Keratinocyte (primary cell): Measurements from ENCODE around the gene CTNNA3. TPM values are rescaled to one million over a fixed set of nuclear protein-coding genes. Genes with fewer than 3 reads are reported as not detected.

ENCODE experiments used
- DNase-seq: peaks from one replicate; pipeline ENCODE4 v3.0.0-alpha.2; 2011; ENCODE audit warnings: low read depth, missing footprints, low spot score
- FAIRE-seq: peaks from 2 replicates; lab custom pipeline; 2011; peaks lifted over from hg19 to GRCh38; lab: Jason Lieb, UNC
- H2AFZ ChIP-seq: 2 replicates; pipeline ENCODE4 v1.6.0; 2012; ENCODE audit warnings: low read length, control low read depth, inconsistent platforms; ENCODE audit not compliant: control insufficient read depth
- H3K27ac ChIP-seq: 2 replicates; pipeline ENCODE4 v1.5.1; 2011; ENCODE audit warnings: low read length; ENCODE audit not compliant: control insufficient read depth, insufficient read depth
- H3K27me3 ChIP-seq: 3 replicates; pipeline ENCODE4 v1.6.0; 2011; ENCODE audit warnings: low read length; ENCODE audit not compliant: control insufficient read depth, insufficient read depth; ENCODE audit errors: extremely low read depth
- H3K36me3 ChIP-seq, 2 experiments: 2 replicates in 1 of 2; 3 replicates in 1 of 2; pipeline ENCODE4 v1.5.1; 2011; ENCODE audit warnings: low read length in 2 of 2, mild to moderate bottlenecking in 1 of 2; ENCODE audit not compliant: control insufficient read depth in 2 of 2, insufficient read depth in 2 of 2; ENCODE audit errors: extremely low read depth in 1 of 2
- H3K4me1 ChIP-seq: 3 replicates; pipeline ENCODE4 v1.5.1; 2011; ENCODE audit warnings: low read length; ENCODE audit not compliant: control insufficient read depth, insufficient read depth; ENCODE audit errors: extremely low read depth
- H3K4me2 ChIP-seq: 3 replicates; pipeline ENCODE4 v1.6.0; 2011; ENCODE audit warnings: low read depth, low read length; ENCODE audit not compliant: control insufficient read depth, insufficient read depth; ENCODE audit errors: extremely low read depth
- H3K4me3 ChIP-seq, 3 experiments: fragments of 200-600 bp in 1 of 3; sonication (generic) in 1 of 3; 2 replicates in 2 of 3; 3 replicates in 1 of 3; pipeline ENCODE4 v1.5.1; 2011 to 2016; ENCODE audit warnings: low read length in 3 of 3, mild to moderate bottlenecking in 3 of 3, control low read depth in 2 of 3, inconsistent platforms in 1 of 3, low read depth in 1 of 3, mixed read lengths in 1 of 3, mixed run types in 1 of 3, moderate library complexity in 1 of 3; ENCODE audit not compliant: control insufficient read depth in 2 of 3, insufficient read depth in 2 of 3; ENCODE audit errors: extremely low read depth in 1 of 3
- H3K79me2 ChIP-seq: 2 replicates; pipeline ENCODE4 v1.6.0; 2012; ENCODE audit warnings: low read length; ENCODE audit not compliant: control insufficient read depth, insufficient read depth
- H3K9ac ChIP-seq: 3 replicates; pipeline ENCODE4 v1.6.0; 2011; ENCODE audit warnings: low read length; ENCODE audit not compliant: control insufficient read depth, insufficient read depth; ENCODE audit errors: extremely low read depth
- H3K9me1 ChIP-seq: 3 replicates; pipeline ENCODE4 v1.6.0; 2011; ENCODE audit warnings: low read length; ENCODE audit not compliant: control insufficient read depth, insufficient read depth; ENCODE audit errors: extremely low read depth
- H3K9me3 ChIP-seq: 2 replicates; pipeline ENCODE4 v1.5.1; 2012; ENCODE audit warnings: low read depth, low read length; ENCODE audit not compliant: control insufficient read depth
- H4K20me1 ChIP-seq: 3 replicates; pipeline ENCODE4 v1.6.0; 2011; ENCODE audit warnings: low read length; ENCODE audit not compliant: control insufficient read depth, insufficient read depth; ENCODE audit errors: extremely low read depth
- CTCF ChIP-seq, 3 experiments: IDR thresholded peaks in 1 of 3; conservative IDR thresholded peaks in 1 of 3; optimal IDR thresholded peaks in 1 of 3; 2 replicates in 2 of 3; 3 replicates in 1 of 3; pipeline versions ENCODE3 to v1.5.1; 2011; ENCODE audit warnings: low read length in 3 of 3, mild to moderate bottlenecking in 3 of 3, moderate library complexity in 2 of 3, control low read depth in 1 of 3, inconsistent platforms in 1 of 3; ENCODE audit not compliant: insufficient read depth in 2 of 3; ENCODE audit errors: extremely low read depth in 1 of 3
- EZH2 ChIP-seq: IDR thresholded peaks from one replicate; pipeline ENCODE4 v1.6.1; 2012; ENCODE audit warnings: inconsistent platforms, mild to moderate bottlenecking, low read length, moderate library complexity
- dilution Hi-C: fragments of 300-500 bp; cut with MboI; formaldehyde crosslinking; loops from one replicate; pipeline ENCODE4 v1.7.0; 2020; ENCODE audit warnings: low sequenced_read_pairs; ENCODE audit not compliant: extremely low pct_ligation_motif_present
- polyA plus RNA-seq, 5 experiments: library from polyadenylated mRNA; depleted of rRNA in 3 of 5; stranded (reverse) in 3 of 5; stranded (forward) in 1 of 5; unstranded in 1 of 5; fragments of >200 nt; gene quantifications; 1 replicate in 1 of 5; 2 replicates in 3 of 5; 3 replicates in 1 of 5; pipeline versions ENCODE4 v1.2.1 to v1.2.3, GENCODE V29; 2011 to 2012; ENCODE audit warnings: missing spikeins in 2 of 5, low read depth in 1 of 5, low replicate concordance in 1 of 5

The CTNNA3 gene
- polyA plus RNA-seq, 1 donor (not counting 4 experiments of a cell fraction or from before 2014, with no cell fraction given) = 0.01 TPM

DNA sequence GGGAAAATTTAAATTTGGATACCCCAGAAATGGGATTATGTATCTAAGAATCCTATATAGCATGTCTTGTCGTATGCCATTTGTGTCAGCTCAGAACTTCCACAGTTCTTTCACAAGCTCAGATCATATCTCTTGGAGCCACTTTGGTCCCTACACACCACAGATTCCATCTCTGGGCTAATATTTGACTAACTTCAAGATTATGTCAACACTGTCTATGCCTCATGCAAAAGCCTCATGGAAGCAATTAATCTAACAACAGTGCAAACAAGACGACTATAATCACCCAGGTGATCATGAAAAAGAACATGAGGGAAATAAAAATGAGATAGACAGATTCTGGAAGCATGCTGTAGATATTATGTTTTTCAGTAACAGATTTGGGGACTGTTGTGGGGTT is 581.0 kb downstream of the CTNNA3 start:
- FAIRE-seq = no peak
- dilution Hi-C loops = no loop called here

GRCh38 chr10:67112765-67113164 is 583.2 kb downstream of the CTNNA3 start:
- Histone ChIP-seq H3K9me1 (no peaks in the 10 kb centered on the region), H3K27me3 (no peaks in the 10 kb centered on the region), H3K9me3 (no peaks in the 10 kb centered on the region), H3K79me2 (no peaks in the 10 kb centered on the region), H3K4me1 (no peaks in the 10 kb centered on the region), H3K9ac (no peak overlapping the region), H3K27ac (no peak overlapping the region), H3K4me2 (no peak overlapping the region), H2AFZ (no peak overlapping the region), H4K20me1 (no peaks in the 10 kb centered on the region), H3K4me3 (no peak overlapping the region), H3K36me3 (no peaks in the 10 kb centered on the region)
- FAIRE-seq (no peak), DNase-seq (no peak)
- no peak for TF ChIP-seq CTCF (optimal IDR thresholded peaks at IDR 0.05 in 1 of 3, IDR thresholded peaks at IDR 0.05 in 1 of 3, conservative IDR thresholded peaks at IDR 0.05 in 1 of 3; ENCODE audit: extremely low read depth in 1 of 3, insufficient read depth in 2 of 3, low read length in 3 of 3)
- TF ChIP-seq EZH2 = no peak
- dilution Hi-C loops = no loop called here

More for the DNA sequence above, 581.0 kb downstream of the CTNNA3 start:
- no peaks in the 10 kb centered on the region for H3K27me3 ChIP-seq
- no peak for TF ChIP-seq EZH2
- no peak for TF ChIP-seq CTCF (optimal IDR thresholded peaks at IDR 0.05 in 1 of 3, IDR thresholded peaks at IDR 0.05 in 1 of 3, conservative IDR thresholded peaks at IDR 0.05 in 1 of 3; ENCODE audit: extremely low read depth in 1 of 3, insufficient read depth in 2 of 3, low read length in 3 of 3)
- no peaks in the 10 kb centered on the region for H3K36me3 ChIP-seq
- no peak overlapping the region for H3K9ac ChIP-seq
- H2AFZ ChIP-seq = no peak overlapping the region
- H3K9me3 ChIP-seq = no peaks in the 10 kb centered on the region
- H3K4me2 ChIP-seq = no peak overlapping the region
- no peaks in the 10 kb centered on the region for H3K79me2 ChIP-seq
- H3K4me1 ChIP-seq = no peaks in the 10 kb centered on the region
- no peak overlapping the region for H3K4me3 ChIP-seq
- H4K20me1 ChIP-seq = no peaks in the 10 kb centered on the region
- no peak for DNase-seq
- H3K9me1 ChIP-seq = no peaks in the 10 kb centered on the region
- H3K27ac ChIP-seq = no peak overlapping the region
